H9 (cell line): ENCODE results near the gene MT1F. TPM values are rescaled to one million over a fixed set of nuclear protein-coding genes. Genes with fewer than 3 reads are reported as not detected.

Source experiments
- DNase-seq: peaks from one replicate; pipeline ENCODE4 v3.0.0-alpha.2; 2017
- H2AFZ ChIP-seq: one replicate; pipeline ENCODE4 v1.6.1; 2013; ENCODE audit warnings: mild to moderate bottlenecking, low read length, control low read depth, moderate library complexity
- H2AK5ac ChIP-seq: 2 replicates; pipeline ENCODE4 v1.6.1; 2013; ENCODE audit warnings: low read length, control low read depth, mixed read lengths; ENCODE audit not compliant: insufficient read length
- H2BK120ac ChIP-seq: one replicate; pipeline ENCODE4 v1.6.1; 2013; ENCODE audit warnings: low read depth, mild to moderate bottlenecking, low read length, control low read depth, inconsistent platforms; ENCODE audit not compliant: poor library complexity, severe bottlenecking
- H2BK12ac ChIP-seq: 2 replicates; pipeline ENCODE4 v1.6.1; 2013; ENCODE audit warnings: low read length, control low read depth, mixed read lengths, low read depth; ENCODE audit not compliant: insufficient read length
- H2BK15ac ChIP-seq: 2 replicates; pipeline ENCODE4 v1.6.1; 2013; ENCODE audit warnings: low read depth, low read length, control low read depth
- H2BK20ac ChIP-seq: one replicate; pipeline ENCODE4 v1.6.1; 2013; ENCODE audit warnings: low read depth, mild to moderate bottlenecking, low read length, control low read depth, inconsistent platforms; ENCODE audit not compliant: poor library complexity, severe bottlenecking
- H2BK5ac ChIP-seq: 2 replicates; pipeline ENCODE4 v1.6.1; 2013; ENCODE audit warnings: low read length, control low read depth, mixed read lengths; ENCODE audit not compliant: insufficient read length
- H3K14ac ChIP-seq: 2 replicates; pipeline ENCODE4 v1.6.1; 2013; ENCODE audit warnings: low read length, control low read depth; ENCODE audit not compliant: insufficient read depth
- H3K18ac ChIP-seq: 2 replicates; pipeline ENCODE4 v1.6.1; 2013; ENCODE audit warnings: low read depth, mild to moderate bottlenecking, mixed read lengths, low read length, control low read depth; ENCODE audit not compliant: insufficient read length
- H3K23ac ChIP-seq: 2 replicates; pipeline ENCODE4 v1.6.1; 2013; ENCODE audit warnings: low read length, control low read depth, mixed read lengths, low read depth; ENCODE audit not compliant: insufficient read length
- H3K23me2 ChIP-seq: 2 replicates; pipeline ENCODE4 v1.6.1; 2013; ENCODE audit warnings: low read depth, mild to moderate bottlenecking, mixed read lengths, low read length, control low read depth; ENCODE audit not compliant: insufficient read length, poor library complexity, severe bottlenecking
- H3K27ac ChIP-seq: 2 replicates; pipeline ENCODE4 v1.5.1; 2013; ENCODE audit warnings: low read length, control low read depth, mixed read lengths, low read depth; ENCODE audit not compliant: insufficient read length
- H3K27me3 ChIP-seq: 2 replicates; pipeline ENCODE4 v1.6.1; 2013; ENCODE audit warnings: low read length, control low read depth, inconsistent platforms; ENCODE audit not compliant: insufficient read depth
- H3K4ac ChIP-seq: 2 replicates; pipeline ENCODE4 v1.6.1; 2013; ENCODE audit warnings: low read depth, mild to moderate bottlenecking, control low read depth, inconsistent platforms, low read length, moderate library complexity
- H3K4me1 ChIP-seq: 2 replicates; pipeline ENCODE4 v1.6.1; 2013; ENCODE audit warnings: low read length, control low read depth, inconsistent platforms; ENCODE audit not compliant: insufficient read depth
- H3K4me2 ChIP-seq: 2 replicates; pipeline ENCODE4 v1.6.1; 2013; ENCODE audit warnings: low read length, control low read depth, mixed read lengths; ENCODE audit not compliant: insufficient read length, insufficient read depth
- H3K56ac ChIP-seq: 2 replicates; pipeline ENCODE4 v1.6.1; 2013; ENCODE audit warnings: low read depth, mild to moderate bottlenecking, mixed read lengths, low read length, control low read depth; ENCODE audit not compliant: insufficient read length
- H3K79me1 ChIP-seq: 2 replicates; pipeline ENCODE4 v1.6.1; 2013; ENCODE audit warnings: low read depth, mild to moderate bottlenecking, moderate library complexity, low read length, control low read depth, inconsistent platforms; ENCODE audit not compliant: insufficient read depth, poor library complexity, severe bottlenecking
- H3K79me2 ChIP-seq: 2 replicates; pipeline ENCODE4 v1.6.1; 2013; ENCODE audit warnings: low read length, control low read depth, inconsistent platforms; ENCODE audit not compliant: insufficient read depth
- H3K9ac ChIP-seq: 2 replicates; pipeline ENCODE4 v1.6.1; 2013; ENCODE audit warnings: low read length, control low read depth, mixed read lengths; ENCODE audit not compliant: insufficient read length; ENCODE audit errors: extremely low read depth
- H3K9me3 ChIP-seq: one replicate; pipeline ENCODE4 v1.6.1; 2013; ENCODE audit warnings: low read depth, low read length, inconsistent platforms; ENCODE audit not compliant: control insufficient read depth
- H3T11ph ChIP-seq: one replicate; pipeline ENCODE4 v1.6.1; 2013; ENCODE audit warnings: mild to moderate bottlenecking, low read length, control low read depth, inconsistent platforms
- H4K20me1 ChIP-seq: one replicate; pipeline ENCODE4 v1.6.1; 2013; ENCODE audit not compliant: control insufficient read depth, insufficient read length, insufficient read depth
- H4K5ac ChIP-seq: 2 replicates; pipeline ENCODE4 v1.6.1; 2013; ENCODE audit warnings: low read depth, mild to moderate bottlenecking, mixed read lengths, low read length, control low read depth; ENCODE audit not compliant: insufficient read length
- H4K8ac ChIP-seq: replicated peaks from 2 replicates; pipeline ENCODE4 v1.6.1; 2013; ENCODE audit warnings: low read length, control low read depth, mixed read lengths, low read depth; ENCODE audit not compliant: insufficient read length
- H4K91ac ChIP-seq: 2 replicates; pipeline ENCODE4 v1.6.1; 2013; ENCODE audit warnings: low read depth, mild to moderate bottlenecking, moderate library complexity, mixed read lengths, low read length, control low read depth; ENCODE audit not compliant: insufficient read length
- H3K27ac Mint-ChIP-seq, 3 experiments: 2 replicates in 2 of 3; 3 replicates in 1 of 3; pipeline ENCODE4 v1.8.0; 2020 to 2021; ENCODE audit warnings: mixed read lengths in 3 of 3, mild to moderate bottlenecking in 1 of 3, moderate library complexity in 1 of 3
- H3K27me3 Mint-ChIP-seq: 2 replicates; pipeline ENCODE4 v1.8.0; 2021; ENCODE audit warnings: low read depth, mild to moderate bottlenecking, moderate library complexity, mixed read lengths
- H3K36me3 Mint-ChIP-seq, 3 experiments: 2 replicates in 2 of 3; 3 replicates in 1 of 3; pipeline ENCODE4 v1.8.0; 2020 to 2021; ENCODE audit warnings: low read depth in 3 of 3, mixed read lengths in 3 of 3; ENCODE audit not compliant: insufficient read depth in 1 of 3
- H3K4me1 Mint-ChIP-seq, 2 experiments: 2 replicates each; pipeline ENCODE4 v1.8.0; 2020; ENCODE audit warnings: mixed read lengths in 2 of 2
- H3K4me3 Mint-ChIP-seq, 2 experiments: 2 replicates in 1 of 2; 3 replicates in 1 of 2; pipeline ENCODE4 v1.8.0; 2020 to 2021; ENCODE audit warnings: mild to moderate bottlenecking in 2 of 2, mixed read lengths in 2 of 2, moderate library complexity in 1 of 2
- H3K9me3 Mint-ChIP-seq, 2 experiments: 2 replicates in 1 of 2; 3 replicates in 1 of 2; pipeline ENCODE4 v1.8.0; 2020; ENCODE audit warnings: mild to moderate bottlenecking in 2 of 2, mixed read lengths in 2 of 2, moderate library complexity in 1 of 2
- WGBS: extraction: QIAGEN DNeasy Blood & Tissue Kit; methylation state at CpG from one replicate; pipeline ENCODE4 v1.1.7; 2013; ENCODE audit warnings: missing lambda C conversion rate, low lambda C conversion rate, mixed read lengths; ENCODE audit not compliant: insufficient read length; ENCODE audit errors: extremely low coverage; 5-methylcytosine and 5-hydroxymethylcytosine counted together
- total RNA-seq: library from RNA; stranded (reverse); gene quantifications from 2 replicates; pipeline ENCODE4 v1.2.1, GENCODE V29; 2021
- TF ChIP-seq, protein P1 (sequence below): fragments of 200-600 bp; sonication (generic); conservative IDR thresholded peaks from 3 replicates; pipeline ENCODE4 v1.8.0; 2021; ENCODE audit warnings: antibody characterized with exemption, mild to moderate bottlenecking

Gene MT1F
- total RNA-seq, 1 experiment from 2014 or later, result 26.1 TPM

GRCh38 chr16:56645311-56645710 is 12.4 kb upstream of the MT1F start:
- Histone ChIP-seq H3K79me2 (no peaks in the 10 kb centered on the region), H3K4me2 (no peak overlapping the region), H3K9ac (no peak overlapping the region), H2BK15ac (no peak overlapping the region), H2BK20ac (no peak overlapping the region), H2BK12ac (no peak overlapping the region), H4K5ac (no peak overlapping the region), H4K91ac (no peak overlapping the region), H3K23ac (no peak overlapping the region), H2BK120ac (no peak overlapping the region), H2AFZ (no peak overlapping the region), H3K23me2 (no peaks in the 10 kb centered on the region), H2AK5ac (no peak overlapping the region), H3K18ac (no peak overlapping the region), H3K79me1 (no peaks in the 10 kb centered on the region), H3K4ac (no peak overlapping the region), H3K27me3 (peaks cover 63% of the 10 kb centered on the region; the same call in 1 of the 2 replicates), H3K9me3 (no peaks in the 10 kb centered on the region), H3K14ac (no peak overlapping the region), H3K27ac (no peak overlapping the region), H3T11ph (no peak overlapping the region), H4K20me1 (no peaks in the 10 kb centered on the region), H3K56ac (no peak overlapping the region), H4K8ac (no peak overlapping the region), H3K4me1 (no peaks in the 10 kb centered on the region), H2BK5ac (no peak overlapping the region)
- Mint-ChIP-seq H3K36me3 (no peaks in the 10 kb centered on the region), H3K27ac (no peak overlapping the region), H3K9me3 (no peaks in the 10 kb centered on the region; a peak in 1 of 5 replicates), H3K4me3 (no peak overlapping the region; a peak in 1 of 5 replicates), H3K4me1 (peaks cover 16 to 29% of the 10 kb centered on the region in 2 experiments), H3K27me3 (peaks cover 95% of the 10 kb centered on the region)
- WGBS, result no CpG with 5 or more reads among the region's 1 CpG
- TF ChIP-seq, protein P1, sequence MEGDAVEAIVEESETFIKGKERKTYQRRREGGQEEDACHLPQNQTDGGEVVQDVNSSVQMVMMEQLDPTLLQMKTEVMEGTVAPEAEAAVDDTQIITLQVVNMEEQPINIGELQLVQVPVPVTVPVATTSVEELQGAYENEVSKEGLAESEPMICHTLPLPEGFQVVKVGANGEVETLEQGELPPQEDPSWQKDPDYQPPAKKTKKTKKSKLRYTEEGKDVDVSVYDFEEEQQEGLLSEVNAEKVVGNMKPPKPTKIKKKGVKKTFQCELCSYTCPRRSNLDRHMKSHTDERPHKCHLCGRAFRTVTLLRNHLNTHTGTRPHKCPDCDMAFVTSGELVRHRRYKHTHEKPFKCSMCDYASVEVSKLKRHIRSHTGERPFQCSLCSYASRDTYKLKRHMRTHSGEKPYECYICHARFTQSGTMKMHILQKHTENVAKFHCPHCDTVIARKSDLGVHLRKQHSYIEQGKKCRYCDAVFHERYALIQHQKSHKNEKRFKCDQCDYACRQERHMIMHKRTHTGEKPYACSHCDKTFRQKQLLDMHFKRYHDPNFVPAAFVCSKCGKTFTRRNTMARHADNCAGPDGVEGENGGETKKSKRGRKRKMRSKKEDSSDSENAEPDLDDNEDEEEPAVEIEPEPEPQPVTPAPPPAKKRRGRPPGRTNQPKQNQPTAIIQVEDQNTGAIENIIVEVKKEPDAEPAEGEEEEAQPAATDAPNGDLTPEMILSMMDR, result no peak
- DNase-seq, result no peak
